ENCODE data around the gene CLIC6. TPM values are rescaled to one million over a fixed set of nuclear protein-coding genes. Genes with fewer than 3 reads are reported as not detected.
A peak's percentile ranks its signal among the peaks of the same experiment; 100 is the strongest.
"Not testable (repeated sequence)": the region's sequence is repeated elsewhere in the genome, so short reads cannot be mapped to it uniquely, and the experiment has no call there.

CLIC6 gene
- total RNA-seq, 1 donor from 2014 or later, result 0.50 TPM

GRCh38 chr21:34653522-34653921 is 15.3 kb upstream of the CLIC6 start:
- DNase-seq (ENCODE audit: low read depth), result no peak

DNA sequence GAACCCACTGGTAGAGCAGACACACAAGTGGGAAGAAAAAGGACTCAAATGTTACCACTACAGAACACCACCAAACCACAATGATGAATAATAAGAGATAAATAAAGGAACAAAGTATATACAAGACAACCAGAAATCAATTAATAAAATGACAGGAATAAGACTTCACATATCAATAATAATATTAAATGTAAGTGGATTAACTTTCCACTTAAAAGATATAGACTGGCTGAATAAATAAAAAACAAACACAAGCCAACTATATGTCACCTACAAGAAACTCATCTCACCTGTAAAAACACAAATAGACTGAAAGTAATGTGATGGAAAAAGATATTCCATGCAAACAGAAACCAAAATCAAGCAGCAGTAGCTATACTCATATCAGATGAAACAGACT is 6.9 kb upstream of the CLIC6 start:
- DNase-seq (ENCODE audit: low read depth), result no peak

- no peak for DNase-seq (ENCODE audit: low read depth)
Observed at GRCh38 chr21:34667761-34668160, 1.0 kb upstream of the CLIC6 start.

GRCh38 chr21:34669149-34669879 is 520 bp downstream of the CLIC6 start:
- no peak for DNase-seq (ENCODE audit: low read depth)

GRCh38 chr21:34669880-34670219 is 1.1 kb downstream of the CLIC6 start:
- not testable (repeated sequence) for DNase-seq (ENCODE audit: low read depth)

DNA sequence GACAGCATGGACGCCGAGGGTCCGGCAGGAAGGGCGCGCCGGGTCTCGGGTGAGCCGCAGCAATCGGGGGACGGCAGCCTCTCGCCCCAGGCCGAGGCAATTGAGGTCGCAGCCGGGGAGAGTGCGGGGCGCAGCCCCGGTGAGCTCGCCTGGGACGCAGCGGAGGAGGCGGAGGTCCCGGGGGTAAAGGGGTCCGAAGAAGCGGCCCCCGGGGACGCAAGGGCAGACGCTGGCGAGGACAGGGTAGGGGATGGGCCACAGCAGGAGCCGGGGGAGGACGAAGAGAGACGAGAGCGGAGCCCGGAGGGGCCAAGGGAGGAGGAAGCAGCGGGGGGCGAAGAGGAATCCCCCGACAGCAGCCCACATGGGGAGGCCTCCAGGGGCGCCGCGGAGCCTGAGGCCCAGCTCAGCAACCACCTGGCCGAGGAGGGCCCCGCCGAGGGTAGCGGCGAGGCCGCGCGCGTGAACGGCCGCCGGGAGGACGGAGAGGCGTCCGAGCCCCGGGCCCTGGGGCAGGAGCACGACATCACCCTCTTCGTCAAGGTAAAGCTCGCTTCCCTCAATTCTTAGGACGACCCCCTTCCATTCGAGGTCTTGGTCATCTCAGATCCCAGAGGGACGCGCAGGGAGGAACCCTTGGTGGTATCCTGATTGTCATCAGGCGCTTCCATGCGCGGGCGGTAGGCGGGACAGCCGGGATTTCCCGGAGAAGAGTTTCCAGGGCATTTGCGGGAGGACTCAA is 1.6 kb downstream of the CLIC6 start:
- no peak for DNase-seq (ENCODE audit: low read depth)

GRCh38 chr21:34670962-34671348 is 2.2 kb downstream of the CLIC6 start:
- DNase-seq (ENCODE audit: low read depth), result no peak

DNA sequence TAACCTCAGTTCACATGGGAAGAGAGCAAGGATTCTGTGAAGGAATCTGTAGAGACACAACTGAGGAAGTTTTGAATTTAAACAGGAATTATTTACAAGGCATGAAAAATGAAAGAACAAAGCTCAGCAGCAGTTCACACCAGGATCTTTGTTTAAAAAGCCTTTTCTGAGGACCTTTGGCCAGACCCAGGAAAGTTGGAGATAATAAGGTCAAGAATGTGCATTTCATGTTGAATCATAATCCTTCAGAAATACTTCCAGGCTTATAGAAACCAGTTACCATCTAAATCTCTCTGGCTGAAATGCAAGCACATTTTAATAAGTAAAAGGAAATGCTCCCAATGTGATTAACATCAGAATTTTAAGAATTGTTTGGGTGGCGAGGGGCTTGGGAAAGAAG is 2.7 kb downstream of the CLIC6 start:
- DNase-seq (ENCODE audit: low read depth), result no peak

- DNase-seq (ENCODE audit: low read depth), result no peak
Observed at GRCh38 chr21:34671891-34672290, 3.1 kb downstream of the CLIC6 start.

DNA sequence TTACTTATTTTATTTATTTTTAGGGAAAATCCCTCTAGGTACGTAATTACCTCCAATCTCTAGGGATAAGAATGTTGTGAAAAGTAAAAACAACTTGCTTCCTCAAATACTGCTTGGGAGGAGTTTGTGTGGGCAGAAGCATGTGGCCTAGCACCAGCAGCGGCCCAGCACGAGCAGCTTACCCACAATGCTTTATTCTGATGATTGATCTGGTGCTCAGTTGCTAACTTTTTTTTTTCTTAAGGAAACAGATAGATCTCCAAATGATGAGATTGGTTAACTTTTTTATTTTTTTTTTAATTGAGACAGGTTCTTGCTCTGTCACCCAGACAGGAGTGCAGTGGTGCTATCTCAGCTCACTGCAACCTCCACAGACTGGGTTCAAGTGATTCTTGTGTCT is 4.2 kb downstream of the CLIC6 start:
- no peak for DNase-seq (ENCODE audit: low read depth)

GRCh38 chr21:34674468-34674867 is 5.7 kb downstream of the CLIC6 start:
- no peak for DNase-seq (ENCODE audit: low read depth)

DNA sequence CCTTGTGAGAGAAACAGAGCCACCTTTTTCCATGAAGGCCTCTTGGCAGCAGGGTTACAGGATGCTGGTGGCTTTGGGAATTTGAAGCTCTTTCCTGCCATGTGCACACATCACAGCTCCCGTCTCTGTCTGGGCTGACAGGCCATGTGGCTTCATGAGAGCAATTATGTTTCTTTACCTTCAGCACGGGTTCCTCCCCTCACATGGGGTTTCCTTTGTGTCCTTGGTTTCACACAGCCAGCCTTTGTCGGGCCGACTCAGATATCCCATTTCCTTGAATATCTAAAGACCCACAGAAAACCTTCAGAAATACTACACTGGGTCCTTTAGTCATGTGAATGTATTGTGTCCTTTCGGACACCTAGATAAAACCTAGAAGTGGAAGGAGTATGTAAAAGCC is 7.1 kb downstream of the CLIC6 start:
- no peak for DNase-seq (ENCODE audit: low read depth)

GRCh38 chr21:34679051-34679450 is 10.3 kb downstream of the CLIC6 start:
- no peak for DNase-seq (ENCODE audit: low read depth)

GRCh38 chr21:34684174-34684876 is 15.5 kb downstream of the CLIC6 start:
- no peak for DNase-seq (ENCODE audit: low read depth)

DNA sequence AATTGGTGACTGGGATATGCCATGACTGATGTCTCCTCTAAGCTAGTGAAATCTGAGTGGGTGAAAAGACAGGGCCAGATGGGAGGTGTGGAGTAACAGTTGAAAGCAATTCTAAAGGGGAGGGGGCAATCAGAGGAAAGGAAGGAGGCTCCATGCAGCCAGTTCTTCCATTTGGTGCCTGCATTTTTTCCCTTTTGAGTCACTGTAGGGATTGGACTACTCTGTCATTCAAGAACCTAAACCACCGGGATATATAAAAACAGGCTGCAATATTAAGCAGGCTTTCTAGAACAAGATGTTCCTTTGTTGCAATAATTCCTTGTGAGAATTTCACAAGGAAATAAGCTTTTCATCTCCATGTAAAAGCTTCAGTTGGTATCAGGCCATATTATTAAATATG is 18.3 kb downstream of the CLIC6 start:
- DNase-seq (ENCODE audit: low read depth), result no peak

GRCh38 chr21:34687745-34688144 is 19.0 kb downstream of the CLIC6 start:
- no peak for DNase-seq (ENCODE audit: low read depth)

DNA sequence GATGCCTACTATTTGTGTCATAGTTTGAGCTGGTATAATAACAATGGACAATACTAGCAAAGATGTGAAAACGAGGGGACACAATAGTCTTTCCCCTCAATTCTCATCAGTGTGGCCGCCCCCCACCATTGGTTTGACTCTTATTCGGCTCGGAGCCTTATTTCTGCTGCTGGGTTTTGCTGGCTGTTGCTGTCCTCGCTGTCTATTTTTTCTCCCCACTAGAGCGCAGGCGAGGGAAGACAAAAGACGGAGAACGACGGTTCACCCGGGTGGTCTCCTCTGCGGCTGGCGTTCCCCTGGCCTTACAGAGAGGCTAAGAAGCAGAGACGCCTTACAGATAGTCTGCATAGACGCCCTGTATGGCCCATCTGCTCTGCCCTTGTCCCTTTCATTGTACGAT is 19.4 kb downstream of the CLIC6 start:
- DNase-seq (ENCODE audit: low read depth), result no peak

GRCh38 chr21:34688715-34689114 is 19.9 kb downstream of the CLIC6 start:
- no peak for DNase-seq (ENCODE audit: low read depth)

GRCh38 chr21:34690041-34690792 is 21.4 kb downstream of the CLIC6 start:
- peak; percentile 62 for DNase-seq (ENCODE audit: low read depth)

DNA sequence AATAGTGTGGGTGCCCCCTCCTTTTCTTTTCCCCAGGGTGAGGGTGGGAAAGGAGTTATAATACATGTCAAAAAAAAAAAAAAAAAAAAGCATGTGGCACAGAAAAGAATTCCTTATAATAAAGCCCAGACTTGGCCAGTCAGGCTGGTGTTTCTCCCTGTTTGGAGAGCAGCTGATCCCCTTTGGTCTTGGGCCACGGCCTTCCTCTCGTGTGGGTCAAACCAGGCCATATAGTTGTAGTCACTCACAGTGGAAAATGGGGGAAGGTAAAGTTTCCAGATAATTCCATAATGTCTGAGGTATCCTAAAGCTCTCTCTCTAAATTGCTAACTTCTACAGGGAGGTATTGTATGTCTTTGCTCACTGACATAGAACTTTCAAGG is 22.0 kb downstream of the CLIC6 start:
- DNase-seq (ENCODE audit: low read depth), result no peak

- no peak for DNase-seq (ENCODE audit: low read depth)
Observed at GRCh38 chr21:34691390-34692032, 22.7 kb downstream of the CLIC6 start.
